Transverse colon (tissue), 4 donors: ENCODE measurements around the gene PSPH. TPM values are rescaled to one million over a fixed set of nuclear protein-coding genes. Genes with fewer than 3 reads are reported as not detected.

Experiments
- small RNA-seq, 4 donors: library from RNA; depleted of rRNA; stranded (forward); fragments of <200 nt; gene quantifications; one replicate each; pipeline ENCODE3, GENCODE V24; 2016
- total RNA-seq, 4 donors: library from RNA; depleted of rRNA; stranded (reverse); fragments of >200 nt; gene quantifications; one replicate each; pipeline ENCODE4 v1.1.0, GENCODE V29; 2016

The PSPH gene
- total RNA-seq, 4 donors from 2014 or later, result 8.9 to 15.1 (median 10.0) TPM

Small RNAs within 50 kb of the gene (small RNA-seq; reads per million reads assigned to genes)
- 0 reads per million in 4 donors for gene SNORA15
- gene SNORA22B, result 0 reads per million in 4 donors

Other genes starting within 250 kb of the PSPH start
- not detected for gene SEPTIN14, start 188.7 kb downstream of the PSPH start, total RNA-seq
- 10 to 100 TPM in 1 of 4 donors, 1 to 10 TPM in 2, under 1 TPM in 1; 0.75 to 24.9 (median 4.6) TPM for gene ZNF713, start 164.0 kb downstream of the PSPH start, total RNA-seq
- 10 to 100 TPM in 1 of 4 donors, 1 to 10 TPM in 3; 1.1 to 11.5 (median 4.5) TPM for gene MRPS17, start 99.6 kb downstream of the PSPH start, total RNA-seq
- gene NIPSNAP2, start 86.9 kb downstream of the PSPH start, total RNA-seq, result 100 to 1,000 TPM in 1 of 4 donors, 10 to 100 TPM in 3; 56.9 to 107 (median 84.1) TPM
- gene CCT6A, start 321 bp upstream of the PSPH start, total RNA-seq, result 10 to 100 TPM; 47.9 to 92.9 (median 70.9) TPM
- gene SUMF2, start 12.8 kb upstream of the PSPH start, total RNA-seq, result 100 to 1,000 TPM in 3 of 4 donors, 10 to 100 TPM in 1; 93.4 to 481 (median 127) TPM
- 1 to 10 TPM in 3 of 4 donors, not detected in 1; 1.2 to 9.7 (median 1.6) TPM for gene PHKG1, start 41.5 kb upstream of the PSPH start, total RNA-seq
- 100 to 1,000 TPM in 3 of 4 donors, 10 to 100 TPM in 1; 99.9 to 395 (median 254) TPM for gene CHCHD2, start 55.0 kb upstream of the PSPH start, total RNA-seq
- 1 to 10 TPM in 2 of 4 donors, not detected in 2; 2.0 to 2.4 TPM for gene NUPR2, start 65.0 kb upstream of the PSPH start, total RNA-seq